ENCODE measurements around the gene DPP4. TPM values are rescaled to one million over a fixed set of nuclear protein-coding genes. Genes with fewer than 3 reads are reported as not detected.

DPP4 gene
- total and polyA plus RNA-seq, 7 experiments from 2014 or later = 35.7 to 188 (median 48.9) TPM

DNA sequence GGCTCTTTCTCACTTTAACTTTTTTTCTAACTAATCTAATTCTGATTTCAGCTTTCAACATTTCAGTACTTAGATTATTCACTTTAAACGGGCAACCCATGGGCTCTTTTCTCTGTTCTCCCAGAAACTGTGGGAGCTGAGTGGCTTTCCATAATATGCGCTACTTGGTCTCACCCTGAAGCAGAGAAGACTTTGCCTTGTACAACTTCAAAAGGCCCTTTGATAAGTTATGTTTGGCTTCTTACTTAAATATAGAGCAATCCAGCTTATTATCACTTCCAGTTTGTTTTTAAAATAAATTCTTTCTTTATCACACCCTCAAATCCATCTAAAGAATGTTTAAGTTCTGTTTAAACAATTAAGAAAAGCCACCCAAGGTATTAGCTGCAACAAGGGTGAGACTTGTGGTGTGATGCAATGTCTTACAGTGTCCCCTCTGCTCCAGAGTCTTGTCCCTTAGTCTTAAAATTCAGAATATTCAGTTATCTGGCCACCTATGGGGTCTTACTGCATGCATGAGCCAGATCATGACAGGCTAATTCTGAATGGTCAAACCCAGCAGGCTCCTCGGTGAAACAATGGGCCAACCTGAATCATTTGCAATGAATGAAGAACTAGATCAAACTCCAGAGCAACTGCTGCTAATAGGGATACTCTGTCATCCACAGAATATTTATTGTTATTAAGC is 39.2 kb upstream of the DPP4 start:
- no peaks in the 10 kb centered on the region for H3K27me3 Mint-ChIP-seq
- intact Hi-C loops (cut with micrococcal nuclease) = no loop called here
- DNase-seq (no peak), ATAC-seq (no peak)
- Histone ChIP-seq H3K27me3 (ENCODE audit: control insufficient read depth in 2 of 2, insufficient read depth in 2 of 2, low read length in 2 of 2) (no peaks in the 10 kb centered on the region), H3K4me1 (ENCODE audit: control insufficient read depth in 2 of 2, insufficient read depth in 2 of 2, low read length in 2 of 2) (no peaks in the 10 kb centered on the region), H3K9me3 (ENCODE audit: control insufficient read depth in 2 of 3, low read length in 3 of 3) (no peaks in the 10 kb centered on the region), H3K4me3 (ENCODE audit: low read length) (no peak overlapping the region), H3K27ac (ENCODE audit: low read depth, low read length) (no peak overlapping the region), H3K36me3 (ENCODE audit: control insufficient read depth in 2 of 3, insufficient read depth in 3 of 3, low read length in 3 of 3) (no peaks in the 10 kb centered on the region)
- no peak overlapping the region for H3K4me3 Mint-ChIP-seq
- no peak overlapping the region for H3K27ac Mint-ChIP-seq
- H3K4me1 Mint-ChIP-seq = peaks cover 0 to 26% (median 9%) of the 10 kb centered on the region in 7 donors
- H3K9me3 Mint-ChIP-seq = peaks cover 0 to 17% (median 6%) of the 10 kb centered on the region in 11 donors
- CTCF ChIA-PET = no interaction called here
- H3K36me3 Mint-ChIP-seq = peaks cover 4 to 30% (median 9%) of the 10 kb centered on the region in 5 donors
- POLR2A ChIA-PET = no interaction called here

DNA sequence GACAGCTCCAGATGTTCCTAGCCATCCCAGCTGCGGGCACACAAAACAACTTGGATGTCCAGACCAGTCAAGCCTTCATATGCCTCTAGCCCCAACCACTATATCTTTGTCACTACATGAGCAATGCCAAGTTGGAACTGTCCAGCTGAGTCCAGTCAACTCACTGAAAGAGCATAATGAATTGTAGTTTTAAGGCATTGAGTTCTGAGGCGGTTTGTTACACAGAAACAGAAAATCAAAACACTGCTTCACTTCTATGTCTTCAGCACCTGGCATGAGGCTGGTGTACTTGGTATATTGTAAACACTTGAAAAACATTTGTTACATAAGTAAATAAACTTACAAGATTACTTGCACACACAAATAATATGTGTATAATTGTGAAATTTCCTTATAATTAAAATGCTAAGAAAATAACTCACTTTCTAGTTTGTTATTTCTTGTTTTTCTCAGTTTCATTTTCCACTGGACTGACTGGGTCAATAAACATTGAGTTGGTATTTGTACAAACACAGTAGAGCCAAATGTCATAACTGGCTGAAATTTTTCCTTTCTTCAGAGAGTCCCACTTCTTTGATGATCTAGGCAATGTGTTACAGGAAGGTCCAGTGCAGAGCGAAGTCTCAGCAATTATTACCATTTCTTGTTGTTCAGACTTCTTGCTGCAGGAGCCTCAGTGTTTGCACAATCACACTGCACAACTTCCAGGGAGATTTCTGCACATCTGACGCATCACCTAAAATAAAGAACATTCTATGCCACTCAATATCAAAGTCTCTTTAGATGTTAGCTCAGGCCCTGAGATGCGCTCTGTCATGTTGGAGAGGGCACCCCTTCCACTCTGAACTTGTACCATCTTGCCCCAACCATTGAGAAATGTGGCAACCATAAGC is 38.2 kb upstream of the DPP4 start:
- ChIA-PET CTCF (no interaction called here), POLR2A (no interaction called here)

DNA sequence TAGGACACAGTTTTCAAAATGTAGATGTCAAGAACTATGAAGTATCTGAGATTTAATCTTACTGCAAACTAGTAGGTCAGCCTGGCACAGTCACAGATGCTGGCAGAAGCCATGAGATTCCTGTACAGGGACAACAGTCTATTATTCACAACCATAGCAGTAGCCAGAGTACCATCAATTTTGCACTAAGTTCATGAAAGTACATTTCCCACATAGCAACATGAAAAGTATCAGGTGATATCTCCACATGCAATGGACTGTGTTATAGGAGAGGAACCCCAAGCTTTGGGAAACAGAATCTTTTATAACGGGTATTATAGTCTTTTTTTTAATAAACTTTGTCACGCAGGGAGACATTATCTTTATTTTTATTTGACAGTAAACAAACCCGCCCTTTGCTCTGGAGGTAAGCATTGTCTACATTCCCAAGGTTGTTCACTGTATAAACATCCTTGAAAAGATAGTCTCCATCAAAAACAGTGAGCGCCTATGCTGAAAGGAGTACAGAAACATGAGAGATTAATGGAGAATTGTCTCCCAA is 33.4 kb upstream of the DPP4 start:
- H3K4me1 Mint-ChIP-seq = peaks cover 0 to 18% (median 0%) of the 10 kb centered on the region in 7 donors
- no peak for ATAC-seq
- Histone ChIP-seq H3K4me3 (ENCODE audit: low read length) (no peak overlapping the region), H3K36me3 (ENCODE audit: control insufficient read depth in 2 of 3, insufficient read depth in 3 of 3, low read length in 3 of 3) (no peaks in the 10 kb centered on the region), H3K27ac (ENCODE audit: low read depth, low read length) (no peak overlapping the region), H3K4me1 (ENCODE audit: control insufficient read depth in 2 of 2, insufficient read depth in 2 of 2, low read length in 2 of 2) (no peaks in the 10 kb centered on the region), H3K9me3 (ENCODE audit: control insufficient read depth in 2 of 3, low read length in 3 of 3) (no peaks in the 10 kb centered on the region), H3K27me3 (ENCODE audit: control insufficient read depth in 2 of 2, insufficient read depth in 2 of 2, low read length in 2 of 2) (no peaks in the 10 kb centered on the region)
- no peak overlapping the region for H3K4me3 Mint-ChIP-seq
- ChIA-PET CTCF (no interaction called here), POLR2A (no interaction called here)
- no peak for DNase-seq
- intact Hi-C loops (cut with micrococcal nuclease) = no loop called here
- H3K27ac Mint-ChIP-seq = no peak overlapping the region
- peaks cover 0 to 5% (median 0%) of the 10 kb centered on the region in 11 donors for H3K9me3 Mint-ChIP-seq
- no peaks in the 10 kb centered on the region for H3K27me3 Mint-ChIP-seq
- H3K36me3 Mint-ChIP-seq = peaks cover 0 to 3% (median 2%) of the 10 kb centered on the region in 5 donors

More for the DNA sequence above, 38.2 kb upstream of the DPP4 start:
- Mint-ChIP-seq H3K9me3 (peaks cover 0 to 17% (median 6%) of the 10 kb centered on the region in 11 donors), H3K4me1 (peaks cover 0 to 30% (median 9%) of the 10 kb centered on the region in 7 donors), H3K36me3 (peaks cover 4 to 27% (median 9%) of the 10 kb centered on the region in 5 donors), H3K27ac (no peak overlapping the region), H3K27me3 (no peaks in the 10 kb centered on the region), H3K4me3 (no peak overlapping the region)
- DNase-seq (no peak), ATAC-seq (no peak)
- no peaks in the 10 kb centered on the region for H3K27me3 ChIP-seq (ENCODE audit: control insufficient read depth in 2 of 2, insufficient read depth in 2 of 2, low read length in 2 of 2)
- no peak overlapping the region for H3K4me3 ChIP-seq (ENCODE audit: low read length)
- intact Hi-C loops (cut with micrococcal nuclease) = no loop called here
- no peaks in the 10 kb centered on the region for H3K4me1 ChIP-seq (ENCODE audit: control insufficient read depth in 2 of 2, insufficient read depth in 2 of 2, low read length in 2 of 2)
- no peak overlapping the region for H3K27ac ChIP-seq (ENCODE audit: low read depth, low read length)
- H3K36me3 ChIP-seq (ENCODE audit: control insufficient read depth in 2 of 3, insufficient read depth in 3 of 3, low read length in 3 of 3) = no peaks in the 10 kb centered on the region
- no peaks in the 10 kb centered on the region for H3K9me3 ChIP-seq (ENCODE audit: control insufficient read depth in 2 of 3, low read length in 3 of 3)

DNA sequence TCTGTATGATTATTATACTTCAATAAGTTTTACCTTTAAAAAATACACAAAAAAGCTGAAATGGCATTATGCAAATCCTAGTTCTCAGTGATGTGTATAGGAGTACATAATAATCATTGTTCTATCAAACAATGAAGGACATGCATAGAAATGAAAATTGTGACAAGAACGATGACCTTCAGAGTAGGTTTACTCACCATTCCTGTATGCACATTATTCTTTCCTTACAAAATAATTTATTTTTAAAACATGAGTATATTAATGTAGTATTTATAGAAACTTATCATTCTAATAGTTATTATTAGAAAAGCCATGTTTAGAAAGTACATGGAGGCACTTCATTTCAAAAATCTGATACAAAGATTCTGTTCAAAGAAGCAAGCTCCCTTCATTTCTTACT is 32.7 kb upstream of the DPP4 start:
- Mint-ChIP-seq H3K4me1 (peaks cover 0 to 15% (median 0%) of the 10 kb centered on the region in 7 donors), H3K27ac (no peak overlapping the region), H3K4me3 (no peak overlapping the region), H3K27me3 (no peaks in the 10 kb centered on the region), H3K9me3 (peaks cover 0 to 3% (median 0%) of the 10 kb centered on the region in 11 donors), H3K36me3 (peaks cover 0 to 3% (median 0%) of the 10 kb centered on the region in 5 donors)
- POLR2A ChIA-PET = interaction anchor here (1.0 kb wide), 1 partner anchor 18 kb away, joined by 4 read pairs; no protein-coding TSS in a partner anchor
- Histone ChIP-seq H3K4me3 (ENCODE audit: low read length) (no peak overlapping the region), H3K27me3 (ENCODE audit: control insufficient read depth in 2 of 2, insufficient read depth in 2 of 2, low read length in 2 of 2) (no peaks in the 10 kb centered on the region), H3K4me1 (ENCODE audit: control insufficient read depth in 2 of 2, insufficient read depth in 2 of 2, low read length in 2 of 2) (no peaks in the 10 kb centered on the region), H3K9me3 (ENCODE audit: control insufficient read depth in 2 of 3, low read length in 3 of 3) (no peaks in the 10 kb centered on the region), H3K27ac (ENCODE audit: low read depth, low read length) (no peak overlapping the region), H3K36me3 (ENCODE audit: control insufficient read depth in 2 of 3, insufficient read depth in 3 of 3, low read length in 3 of 3) (no peaks in the 10 kb centered on the region)
- intact Hi-C loops (cut with micrococcal nuclease) = no loop called here
- CTCF ChIA-PET = interaction anchor here (0.7 kb wide), 1 partner anchor 228 kb away, joined by 3 read pairs; no protein-coding TSS in a partner anchor
- ATAC-seq = no peak
- DNase-seq = no peak

DNA sequence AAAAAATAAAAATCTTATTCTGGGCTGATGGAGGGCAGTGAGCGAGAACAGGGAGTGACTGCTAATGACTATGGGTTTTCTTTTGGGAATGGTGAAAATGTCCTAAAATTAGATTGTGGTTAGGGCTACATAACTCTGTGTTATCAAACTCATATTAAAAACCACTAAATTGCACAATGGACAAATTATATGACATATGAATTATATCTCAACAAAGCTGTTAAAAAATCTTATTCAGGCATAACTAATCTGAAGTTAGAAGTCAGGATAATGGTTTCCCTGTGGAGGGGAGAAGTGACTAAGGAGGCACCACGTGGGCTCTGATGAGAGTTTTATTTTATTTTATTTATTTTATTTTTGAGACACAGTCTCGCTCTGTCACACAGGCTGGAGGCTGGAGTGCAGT is 32.1 kb upstream of the DPP4 start:
- no peak overlapping the region for H3K4me3 Mint-ChIP-seq
- peaks cover 0 to 3% (median 0%) of the 10 kb centered on the region in 5 donors for H3K36me3 Mint-ChIP-seq
- Histone ChIP-seq H3K27me3 (ENCODE audit: control insufficient read depth in 2 of 2, insufficient read depth in 2 of 2, low read length in 2 of 2) (no peaks in the 10 kb centered on the region), H3K9me3 (ENCODE audit: control insufficient read depth in 2 of 3, low read length in 3 of 3) (no peaks in the 10 kb centered on the region), H3K4me3 (ENCODE audit: low read length) (no peak overlapping the region), H3K4me1 (ENCODE audit: control insufficient read depth in 2 of 2, insufficient read depth in 2 of 2, low read length in 2 of 2) (no peaks in the 10 kb centered on the region), H3K36me3 (ENCODE audit: control insufficient read depth in 2 of 3, insufficient read depth in 3 of 3, low read length in 3 of 3) (no peaks in the 10 kb centered on the region), H3K27ac (ENCODE audit: low read depth, low read length) (no peak overlapping the region)
- no peak for ATAC-seq
- CTCF ChIA-PET = interaction anchor here (0.7 kb wide), 1 partner anchor 229 kb away, joined by 3 read pairs; no protein-coding TSS in a partner anchor
- no peak overlapping the region for H3K27ac Mint-ChIP-seq
- no peak for DNase-seq
- peaks cover 0 to 13% (median 0%) of the 10 kb centered on the region in 7 donors for H3K4me1 Mint-ChIP-seq
- intact Hi-C loops (cut with micrococcal nuclease) = no loop called here
- POLR2A ChIA-PET = interaction anchor here (1.0 kb wide), 1 partner anchor 19 kb away, joined by 4 read pairs; no protein-coding TSS in a partner anchor
- H3K27me3 Mint-ChIP-seq = peaks cover 0 to under 1% (median 0%) of the 10 kb centered on the region in 5 donors
- H3K9me3 Mint-ChIP-seq = peaks cover 0 to 3% (median 0%) of the 10 kb centered on the region in 11 donors

DNA sequence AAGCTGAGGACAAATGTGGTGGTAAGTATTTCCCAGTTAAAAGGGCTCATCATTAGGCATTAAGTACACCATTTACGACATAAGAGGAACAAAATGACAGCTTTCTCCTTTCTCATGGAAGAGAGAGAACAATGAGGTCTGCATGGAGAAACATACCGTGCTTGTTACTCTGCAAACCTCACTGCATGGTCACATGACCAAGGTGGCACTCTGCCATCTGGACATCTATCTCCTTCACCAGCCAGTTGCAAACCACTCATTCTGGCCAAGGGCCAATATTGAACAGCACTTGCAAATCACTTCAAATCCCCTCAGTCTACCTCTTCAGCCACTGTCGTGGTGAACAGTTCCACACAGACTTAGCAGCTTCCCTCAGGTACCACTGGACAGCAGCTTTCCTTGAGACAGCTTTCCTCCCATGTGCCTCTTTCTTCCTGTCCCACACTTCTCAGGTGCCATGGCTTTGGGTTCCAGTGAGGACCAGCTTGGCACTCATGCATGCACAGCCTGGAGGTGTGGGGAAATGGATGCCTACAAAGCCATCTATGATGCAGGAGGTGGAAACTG is 29.5 kb upstream of the DPP4 start:
- Mint-ChIP-seq H3K4me3 (no peak overlapping the region), H3K27me3 (peaks cover 0 to 2% (median 0%) of the 10 kb centered on the region in 5 donors), H3K9me3 (peaks cover 0 to 3% (median 0%) of the 10 kb centered on the region in 11 donors), H3K4me1 (peaks cover 0 to 13% (median 0%) of the 10 kb centered on the region in 7 donors), H3K27ac (no peak overlapping the region), H3K36me3 (peaks cover 0 to 3% (median 0%) of the 10 kb centered on the region in 5 donors)
- DNase-seq = no peak
- intact Hi-C loops (cut with micrococcal nuclease) = no loop called here
- no peak overlapping the region for H3K4me3 ChIP-seq (ENCODE audit: low read length)
- H3K27me3 ChIP-seq (ENCODE audit: control insufficient read depth in 2 of 2, insufficient read depth in 2 of 2, low read length in 2 of 2) = no peaks in the 10 kb centered on the region
- H3K27ac ChIP-seq (ENCODE audit: low read depth, low read length) = no peak overlapping the region
- H3K9me3 ChIP-seq (ENCODE audit: control insufficient read depth in 2 of 3, low read length in 3 of 3) = no peaks in the 10 kb centered on the region
- H3K36me3 ChIP-seq (ENCODE audit: control insufficient read depth in 2 of 3, insufficient read depth in 3 of 3, low read length in 3 of 3) = no peaks in the 10 kb centered on the region
- ChIA-PET POLR2A (no interaction called here), CTCF (no interaction called here)
- no peak for ATAC-seq
- H3K4me1 ChIP-seq (ENCODE audit: control insufficient read depth in 2 of 2, insufficient read depth in 2 of 2, low read length in 2 of 2) = no peaks in the 10 kb centered on the region

All from naive thymus-derived CD4-positive, alpha-beta T cell (primary cell).